ENCODE measurements around the gene CABP7.

DNA sequence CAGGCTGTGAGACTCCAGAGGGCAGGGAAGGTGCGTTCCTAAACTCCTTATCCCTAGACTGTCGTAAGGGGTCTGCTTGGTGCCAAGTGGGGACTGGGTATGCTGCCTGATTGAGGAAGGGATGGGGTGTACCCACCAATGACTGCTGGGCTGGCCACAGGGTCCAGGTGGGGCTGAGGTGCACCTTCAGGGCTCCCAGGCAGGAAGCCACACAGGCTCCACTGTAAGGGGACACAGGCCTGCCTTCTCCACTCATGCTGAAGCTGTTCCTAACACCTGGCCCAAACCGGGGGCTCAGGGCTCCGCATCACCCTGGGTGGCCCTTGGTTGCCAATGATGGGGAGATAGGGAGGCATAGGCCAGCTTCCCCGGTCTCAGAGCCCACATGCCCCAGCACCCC is 20.4 kb downstream of the CABP7 start:
- TF ChIP-seq POLR2A (IDR thresholded peaks at IDR 0.05; ENCODE audit: low read depth, low read length), result no peak
- TF ChIP-seq POLR2AphosphoS5 (IDR thresholded peaks at IDR 0.05; ENCODE audit: low read depth, low read length), result no peak
- no peak for TF ChIP-seq TAF1 (IDR thresholded peaks at IDR 0.05; ENCODE audit: borderline replicate concordance, low read depth, low read length)

Data from GM12892 (cell line).